BLaER1 (cell line): ENCODE measurements around the gene MYT1.

Source experiments
- H3K27ac ChIP-seq: shearing (Covaris generic); formaldehyde crosslinking; 2 replicates; pipeline ENCODE4 v1.8.1; 2022
- H3K27me3 ChIP-seq: shearing (Covaris generic); formaldehyde crosslinking; 2 replicates; pipeline ENCODE4 v1.8.1; 2022
- H3K36me3 ChIP-seq: shearing (Covaris generic); formaldehyde crosslinking; 2 replicates; pipeline ENCODE4 v1.8.1; 2022
- H3K4me1 ChIP-seq: shearing (Covaris generic); formaldehyde crosslinking; 2 replicates; pipeline ENCODE4 v1.8.1; 2022
- H3K4me2 ChIP-seq: shearing (Covaris generic); formaldehyde crosslinking; 2 replicates; pipeline ENCODE4 v1.8.1; 2022
- H3K4me3 ChIP-seq: shearing (Covaris generic); formaldehyde crosslinking; 2 replicates; pipeline ENCODE4 v1.8.1; 2022
- H3K9ac ChIP-seq: shearing (Covaris generic); formaldehyde crosslinking; 2 replicates; pipeline ENCODE4 v1.8.1; 2022
- H3K9me3 ChIP-seq: shearing (Covaris generic); formaldehyde crosslinking; 2 replicates; pipeline ENCODE4 v1.8.1; 2022
- H4K20me1 ChIP-seq: shearing (Covaris generic); formaldehyde crosslinking; 2 replicates; pipeline ENCODE4 v1.8.1; 2022
- Cebpa-rat ChIP-seq: shearing (Covaris generic); IDR thresholded peaks from 2 replicates; pipeline ENCODE4 v1.8.1; 2022

MYT1 gene

DNA sequence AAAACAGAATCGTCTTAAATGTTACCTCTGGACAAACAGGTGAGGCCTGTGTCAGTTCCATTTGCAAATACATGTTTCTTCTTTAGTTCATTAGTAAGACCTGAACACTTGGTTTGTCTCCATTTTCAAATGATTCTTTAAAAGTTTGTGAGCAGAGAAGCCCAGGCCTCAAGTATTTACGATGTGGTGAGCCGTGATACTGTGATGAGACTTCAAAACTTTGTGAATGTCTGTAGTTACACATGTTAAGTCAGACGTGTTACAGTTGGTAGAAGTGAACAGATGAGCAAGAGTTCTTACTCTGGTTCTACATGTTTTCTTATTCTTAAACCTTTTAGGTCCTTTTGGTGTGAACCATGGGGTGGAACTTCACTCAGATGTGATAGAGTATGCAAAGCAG lies 99.8 kb downstream of the MYT1 start:
- peaks cover 93% of the 10 kb centered on the region for H4K20me1 ChIP-seq
- H3K36me3 ChIP-seq, result peaks cover 74% of the 10 kb centered on the region
- no peak overlapping the region for H3K4me2 ChIP-seq
- no peak overlapping the region for H3K9ac ChIP-seq
- no peak overlapping the region for H3K27ac ChIP-seq
- H3K4me1 ChIP-seq, result peaks cover 22% of the 10 kb centered on the region
- H3K4me3 ChIP-seq, result no peak overlapping the region
- no peaks in the 10 kb centered on the region for H3K27me3 ChIP-seq
- no peak for TF ChIP-seq Cebpa-rat
- no peaks in the 10 kb centered on the region for H3K9me3 ChIP-seq

DNA sequence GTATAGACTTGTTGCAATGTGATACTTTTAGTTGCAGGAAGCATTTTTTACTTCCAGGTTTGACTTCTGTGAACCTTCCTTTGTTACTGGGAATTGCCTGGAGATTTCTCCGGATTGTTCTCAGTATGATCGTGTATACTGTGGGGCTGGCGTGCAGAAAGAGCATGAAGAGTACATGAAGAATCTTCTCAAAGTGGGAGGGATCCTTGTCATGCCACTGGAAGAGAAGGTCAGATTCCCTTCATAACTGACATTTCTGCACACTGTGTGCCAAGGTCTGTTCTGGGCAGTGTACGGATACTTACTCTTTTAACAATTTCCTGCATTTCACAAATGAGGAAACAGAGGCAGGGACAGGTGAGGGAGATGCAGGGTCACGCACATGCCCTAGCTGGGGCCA lies 100.9 kb downstream of the MYT1 start:
- no peak overlapping the region for H3K4me3 ChIP-seq
- peaks cover 80% of the 10 kb centered on the region for H3K36me3 ChIP-seq
- H3K4me1 ChIP-seq, result peaks cover 19% of the 10 kb centered on the region
- no peak overlapping the region for H3K9ac ChIP-seq
- H3K4me2 ChIP-seq, result no peak overlapping the region
- no peak for TF ChIP-seq Cebpa-rat
- no peak overlapping the region for H3K27ac ChIP-seq
- H3K9me3 ChIP-seq, result no peaks in the 10 kb centered on the region
- H3K27me3 ChIP-seq, result no peaks in the 10 kb centered on the region
- H4K20me1 ChIP-seq, result peaks cover 92% of the 10 kb centered on the region

DNA sequence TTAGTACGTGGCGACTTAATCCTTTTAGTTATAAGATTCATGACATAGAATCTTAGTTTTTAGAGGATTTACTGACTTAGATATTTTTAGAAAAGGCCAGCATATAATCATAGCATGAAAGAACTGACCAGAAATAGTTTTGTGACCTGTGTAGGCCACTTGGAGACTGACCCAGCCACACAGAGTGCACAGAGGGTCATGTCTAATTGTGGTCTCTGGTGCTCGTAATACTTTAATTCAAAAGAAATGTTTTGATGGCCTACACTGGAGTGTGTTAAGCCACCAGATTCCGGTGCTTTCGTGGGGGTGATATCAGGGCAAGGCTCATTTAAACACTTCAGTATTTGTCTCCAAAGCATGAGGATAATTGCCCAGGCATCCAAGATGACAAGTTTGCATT lies 102.7 kb downstream of the MYT1 start:
- no peak for TF ChIP-seq Cebpa-rat
- Histone ChIP-seq H3K27ac (no peak overlapping the region), H3K27me3 (no peaks in the 10 kb centered on the region), H3K9ac (no peak overlapping the region), H3K4me3 (no peak overlapping the region), H3K4me1 (peaks cover 1% of the 10 kb centered on the region; the same call in 1 of the 2 replicates), H3K9me3 (no peaks in the 10 kb centered on the region), H3K36me3 (peaks cover 84% of the 10 kb centered on the region), H3K4me2 (no peak overlapping the region), H4K20me1 (peaks cover 85% of the 10 kb centered on the region)

DNA sequence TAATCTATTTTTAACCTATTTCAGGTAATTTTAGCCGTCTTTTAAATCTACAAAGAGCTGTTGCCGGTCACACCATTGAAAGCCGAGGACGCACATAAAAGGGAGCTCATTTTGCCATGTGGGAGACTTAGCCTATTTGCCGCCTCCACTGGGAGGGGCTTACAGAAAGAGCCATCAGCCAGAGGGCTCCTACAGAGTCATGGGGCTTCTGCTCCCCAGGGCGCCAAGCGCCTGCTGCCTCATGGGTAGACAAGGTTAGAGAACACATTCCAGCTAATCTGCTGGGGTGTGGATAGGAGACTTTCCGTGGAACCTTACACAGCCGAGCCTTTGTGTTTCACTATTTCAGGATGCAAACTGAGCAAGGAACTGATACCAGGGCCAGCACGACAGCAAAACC lies 103.9 kb downstream of the MYT1 start:
- Histone ChIP-seq H3K4me3 (no peak overlapping the region), H3K4me1 (no peaks in the 10 kb centered on the region), H4K20me1 (peaks cover 85% of the 10 kb centered on the region), H3K27me3 (no peaks in the 10 kb centered on the region), H3K36me3 (peaks cover 84% of the 10 kb centered on the region), H3K27ac (no peak overlapping the region), H3K9ac (no peak overlapping the region), H3K9me3 (no peaks in the 10 kb centered on the region), H3K4me2 (no peak overlapping the region)
- no peak for TF ChIP-seq Cebpa-rat

DNA sequence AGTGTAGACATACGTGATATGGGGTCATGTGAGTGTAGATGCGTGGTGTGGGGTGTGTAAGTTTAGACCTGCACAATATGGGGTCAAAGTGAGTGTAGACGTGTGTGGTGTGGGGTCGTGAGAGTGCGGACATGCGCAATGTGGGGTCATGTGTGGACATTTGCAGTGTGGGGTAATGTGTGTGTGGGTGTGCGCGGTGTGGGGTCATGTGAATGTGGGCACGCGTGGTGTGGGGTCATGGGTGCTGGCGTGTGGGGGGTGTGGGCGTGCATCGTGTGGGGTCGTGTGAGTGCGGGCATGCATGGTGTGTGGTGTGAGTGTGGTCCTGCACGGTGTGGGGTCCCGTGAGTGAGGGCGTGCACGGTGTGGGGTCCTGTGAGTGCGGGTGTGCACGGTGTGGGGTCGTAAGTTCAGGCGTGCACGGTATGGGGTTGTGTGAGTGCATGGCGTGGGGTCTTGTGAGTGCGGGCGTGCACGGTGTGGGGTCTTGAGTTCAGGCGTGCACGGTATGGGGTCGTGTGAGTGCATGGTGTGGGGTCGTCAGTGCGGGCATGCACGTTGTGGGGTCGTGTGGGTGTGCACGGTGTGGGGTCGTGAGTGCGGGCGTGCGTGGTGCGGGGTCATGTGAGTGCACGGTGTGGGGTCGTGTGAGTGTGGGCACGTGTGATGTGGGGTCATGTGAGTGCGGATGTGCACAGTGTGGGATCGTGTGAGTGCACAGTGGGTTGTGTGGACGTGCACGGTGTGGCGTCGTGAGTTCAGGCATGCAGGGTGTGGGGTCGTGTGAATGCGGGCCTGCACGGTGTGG lies 105.6 kb downstream of the MYT1 start:
- no peak overlapping the region for H3K4me3 ChIP-seq
- H3K4me1 ChIP-seq, result no peaks in the 10 kb centered on the region
- H3K27me3 ChIP-seq, result no peaks in the 10 kb centered on the region
- H3K4me2 ChIP-seq, result no peak overlapping the region
- peaks cover 87% of the 10 kb centered on the region for H3K36me3 ChIP-seq
- no peak overlapping the region for H3K9ac ChIP-seq
- no peak for TF ChIP-seq Cebpa-rat
- H3K9me3 ChIP-seq, result no peaks in the 10 kb centered on the region
- no peak overlapping the region for H3K27ac ChIP-seq
- H4K20me1 ChIP-seq, result peaks cover 85% of the 10 kb centered on the region

DNA sequence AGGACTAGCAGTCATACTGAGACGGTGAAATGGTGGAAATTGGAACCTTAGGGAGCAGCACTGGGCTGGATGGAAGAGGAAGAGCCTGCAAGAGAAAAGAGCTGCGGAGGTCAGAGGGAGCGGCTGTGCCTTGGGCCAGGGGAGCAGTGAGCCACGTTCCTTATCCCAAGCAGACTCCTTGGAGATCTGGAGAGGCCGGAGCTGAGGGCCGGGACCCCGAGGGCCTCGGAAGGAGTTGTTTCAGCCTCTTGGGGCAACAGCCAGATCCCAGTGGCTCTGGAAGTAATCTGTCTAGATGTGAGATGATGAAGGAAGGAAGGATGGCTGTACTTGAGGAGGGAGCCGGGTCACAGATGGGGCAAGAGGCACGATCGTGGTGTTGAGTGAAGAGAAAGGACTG lies 107.4 kb downstream of the MYT1 start:
- Histone ChIP-seq H3K9ac (no peak overlapping the region), H3K4me2 (no peak overlapping the region), H4K20me1 (peaks cover 86% of the 10 kb centered on the region), H3K4me1 (no peaks in the 10 kb centered on the region), H3K36me3 (peaks cover 73% of the 10 kb centered on the region), H3K27ac (no peak overlapping the region), H3K27me3 (no peaks in the 10 kb centered on the region), H3K9me3 (no peaks in the 10 kb centered on the region), H3K4me3 (no peak overlapping the region)
- no peak for TF ChIP-seq Cebpa-rat

DNA sequence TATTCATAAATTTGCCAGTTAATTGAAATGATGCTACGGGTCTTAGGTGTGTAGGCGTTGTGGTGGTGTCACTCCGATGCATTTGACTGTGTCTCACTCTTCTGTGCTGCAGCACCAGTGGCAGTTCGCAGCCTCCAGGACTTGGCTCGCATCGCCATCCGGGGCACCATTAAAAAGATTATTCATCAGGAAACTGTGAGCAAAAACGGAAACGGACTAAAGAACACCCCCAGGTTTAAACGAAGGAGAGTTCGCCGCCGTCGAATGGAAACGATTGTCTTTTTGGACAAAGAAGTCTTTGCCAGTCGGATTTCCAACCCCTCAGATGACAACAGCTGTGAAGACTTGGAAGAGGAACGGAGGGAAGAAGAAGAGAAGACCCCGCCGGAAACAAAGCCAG lies 108.9 kb downstream of the MYT1 start:
- no peaks in the 10 kb centered on the region for H3K27me3 ChIP-seq
- no peaks in the 10 kb centered on the region for H3K4me1 ChIP-seq
- H3K27ac ChIP-seq, result no peak overlapping the region
- TF ChIP-seq Cebpa-rat, result no peak
- H4K20me1 ChIP-seq, result peaks cover 80% of the 10 kb centered on the region
- H3K9ac ChIP-seq, result no peak overlapping the region
- no peak overlapping the region for H3K4me3 ChIP-seq
- H3K36me3 ChIP-seq, result peaks cover 64% of the 10 kb centered on the region
- H3K9me3 ChIP-seq, result no peaks in the 10 kb centered on the region
- H3K4me2 ChIP-seq, result no peak overlapping the region

DNA sequence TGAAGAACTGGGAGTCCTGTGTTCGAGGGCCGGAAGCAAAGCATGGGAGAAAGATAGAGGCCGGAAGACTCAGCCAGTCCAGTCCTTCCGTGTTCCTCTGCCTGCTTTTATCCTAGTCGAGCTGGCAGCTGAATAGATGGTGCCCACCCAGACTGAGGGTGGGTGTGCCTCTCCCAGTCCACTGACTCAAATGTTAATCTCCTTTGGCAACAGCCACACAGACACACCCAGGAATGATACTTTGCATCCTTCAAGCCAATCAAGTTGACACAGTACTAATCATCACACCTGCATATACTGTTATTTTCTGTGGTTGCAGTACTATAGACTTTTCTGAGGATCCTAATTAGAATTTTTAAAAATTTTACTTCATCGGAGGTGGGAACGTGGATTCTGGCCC lies 112.6 kb downstream of the MYT1 start:
- H3K4me2 ChIP-seq, result no peak overlapping the region
- no peak overlapping the region for H3K27ac ChIP-seq
- H3K9ac ChIP-seq, result no peak overlapping the region
- H3K4me3 ChIP-seq, result no peak overlapping the region
- peaks cover 34% of the 10 kb centered on the region for H3K36me3 ChIP-seq
- TF ChIP-seq Cebpa-rat, result no peak
- H4K20me1 ChIP-seq, result peaks cover 59% of the 10 kb centered on the region
- peaks cover 14% of the 10 kb centered on the region; the same call in 1 of the 2 replicates for H3K4me1 ChIP-seq
- no peaks in the 10 kb centered on the region for H3K27me3 ChIP-seq
- no peaks in the 10 kb centered on the region for H3K9me3 ChIP-seq

DNA sequence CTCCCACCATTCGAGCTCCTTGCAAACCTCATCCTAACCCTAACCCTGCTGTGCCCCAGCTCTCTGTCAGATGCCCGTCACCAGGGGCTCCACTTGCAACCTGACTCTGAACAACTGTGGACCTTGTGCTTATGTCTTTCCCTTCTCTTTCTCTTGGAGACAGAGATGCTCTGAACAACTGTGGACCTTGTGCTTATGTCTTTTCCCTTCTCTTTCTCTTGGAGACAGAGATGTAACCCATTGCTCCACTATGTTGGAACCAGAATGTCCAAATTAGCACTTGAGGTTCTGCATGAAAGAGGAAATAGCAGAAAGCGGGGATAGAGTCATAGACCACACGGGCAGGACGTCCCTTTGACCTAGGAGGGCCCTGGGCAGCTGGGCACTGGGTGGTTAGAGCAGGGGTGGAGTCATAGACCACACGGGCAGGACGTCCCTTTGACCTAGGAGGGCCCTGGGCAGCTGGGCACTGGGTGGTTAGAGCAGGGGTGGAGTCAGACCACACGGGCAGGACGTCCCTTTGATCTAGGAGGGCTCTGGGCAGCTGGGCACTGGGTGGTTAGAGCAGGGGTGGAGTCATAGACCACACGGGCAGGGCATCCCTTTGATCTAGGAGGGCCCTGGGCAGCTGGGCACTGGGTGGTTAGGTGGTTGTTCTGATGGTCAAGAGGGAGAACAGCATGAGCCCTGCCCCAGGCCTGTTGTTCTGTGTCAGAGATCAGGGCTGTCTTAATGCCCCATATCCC lies 113.5 kb downstream of the MYT1 start:
- H3K27ac ChIP-seq, result no peak overlapping the region
- no peak for TF ChIP-seq Cebpa-rat
- no peak overlapping the region for H3K4me2 ChIP-seq
- H3K4me1 ChIP-seq, result peaks cover 14% of the 10 kb centered on the region; the same call in 1 of the 2 replicates
- H3K9ac ChIP-seq, result no peak overlapping the region
- no peaks in the 10 kb centered on the region for H3K27me3 ChIP-seq
- H3K9me3 ChIP-seq, result no peaks in the 10 kb centered on the region
- peaks cover 25% of the 10 kb centered on the region for H3K36me3 ChIP-seq
- H4K20me1 ChIP-seq, result peaks cover 49% of the 10 kb centered on the region
- H3K4me3 ChIP-seq, result no peak overlapping the region

DNA sequence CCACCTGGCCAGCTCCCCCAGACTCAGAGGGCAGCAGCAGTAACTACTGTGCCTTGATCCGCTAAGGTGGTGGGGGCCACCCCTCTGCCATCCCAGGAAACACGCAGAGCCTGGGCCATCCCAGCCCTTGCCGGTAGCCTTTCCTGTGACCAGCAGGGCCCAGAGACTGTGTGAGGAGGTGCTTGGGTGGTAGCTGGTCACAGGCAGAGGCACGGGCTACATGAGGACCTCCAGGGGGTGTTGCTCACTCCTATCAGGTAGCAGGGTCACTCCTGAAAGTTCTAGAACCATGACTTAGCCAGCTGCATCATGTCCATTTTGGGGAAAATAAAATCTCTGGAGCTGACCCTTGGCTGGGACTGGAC lies 114.0 kb downstream of the MYT1 start:
- Histone ChIP-seq H3K27me3 (no peaks in the 10 kb centered on the region), H3K4me1 (peaks cover 14% of the 10 kb centered on the region; the same call in 1 of the 2 replicates), H3K27ac (no peak overlapping the region), H3K4me3 (no peak overlapping the region), H3K9me3 (no peaks in the 10 kb centered on the region), H4K20me1 (peaks cover 44% of the 10 kb centered on the region), H3K4me2 (no peak overlapping the region), H3K9ac (no peak overlapping the region), H3K36me3 (peaks cover 19% of the 10 kb centered on the region)
- no peak for TF ChIP-seq Cebpa-rat
